BLaER1 treated with 17β-estradiol and CSF1 and Interleukin-3, amounts not matched to agents 10 nM and 100 nM (cell line): Measurements from ENCODE around the gene FKBP2.

ENCODE experiments used
- H3K27ac ChIP-seq, 11 experiments: shearing (Covaris generic); formaldehyde crosslinking; 2 replicates each; pipeline ENCODE4 v1.8.1; 2022
- H3K27me3 ChIP-seq, 11 experiments: shearing (Covaris generic); formaldehyde crosslinking; 2 replicates each; pipeline ENCODE4 v1.8.1; 2022
- H3K36me3 ChIP-seq, 11 experiments: shearing (Covaris generic); formaldehyde crosslinking; 2 replicates each; pipeline ENCODE4 v1.8.1; 2022
- H3K4me1 ChIP-seq, 10 experiments: shearing (Covaris generic); formaldehyde crosslinking; 2 replicates each; pipeline ENCODE4 v1.8.1; 2022
- H3K4me2 ChIP-seq, 11 experiments: shearing (Covaris generic); formaldehyde crosslinking; 2 replicates each; pipeline ENCODE4 v1.8.1; 2022
- H3K4me3 ChIP-seq, 10 experiments: shearing (Covaris generic); formaldehyde crosslinking; 2 replicates each; pipeline ENCODE4 v1.8.1; 2022
- H3K9ac ChIP-seq, 11 experiments: shearing (Covaris generic); formaldehyde crosslinking; 2 replicates each; pipeline ENCODE4 v1.8.1; 2022
- H3K9me3 ChIP-seq, 11 experiments: shearing (Covaris generic); formaldehyde crosslinking; replicated peaks in 1 of 11; 2 replicates each; pipeline ENCODE4 v1.8.1; 2022
- H4K20me1 ChIP-seq, 11 experiments: shearing (Covaris generic); formaldehyde crosslinking; 2 replicates each; pipeline ENCODE4 v1.8.1; 2022
- Cebpa-rat ChIP-seq, 11 experiments: shearing (Covaris generic); IDR thresholded peaks; 2 replicates each; pipeline ENCODE4 v1.8.1; 2022

Gene FKBP2

DNA sequence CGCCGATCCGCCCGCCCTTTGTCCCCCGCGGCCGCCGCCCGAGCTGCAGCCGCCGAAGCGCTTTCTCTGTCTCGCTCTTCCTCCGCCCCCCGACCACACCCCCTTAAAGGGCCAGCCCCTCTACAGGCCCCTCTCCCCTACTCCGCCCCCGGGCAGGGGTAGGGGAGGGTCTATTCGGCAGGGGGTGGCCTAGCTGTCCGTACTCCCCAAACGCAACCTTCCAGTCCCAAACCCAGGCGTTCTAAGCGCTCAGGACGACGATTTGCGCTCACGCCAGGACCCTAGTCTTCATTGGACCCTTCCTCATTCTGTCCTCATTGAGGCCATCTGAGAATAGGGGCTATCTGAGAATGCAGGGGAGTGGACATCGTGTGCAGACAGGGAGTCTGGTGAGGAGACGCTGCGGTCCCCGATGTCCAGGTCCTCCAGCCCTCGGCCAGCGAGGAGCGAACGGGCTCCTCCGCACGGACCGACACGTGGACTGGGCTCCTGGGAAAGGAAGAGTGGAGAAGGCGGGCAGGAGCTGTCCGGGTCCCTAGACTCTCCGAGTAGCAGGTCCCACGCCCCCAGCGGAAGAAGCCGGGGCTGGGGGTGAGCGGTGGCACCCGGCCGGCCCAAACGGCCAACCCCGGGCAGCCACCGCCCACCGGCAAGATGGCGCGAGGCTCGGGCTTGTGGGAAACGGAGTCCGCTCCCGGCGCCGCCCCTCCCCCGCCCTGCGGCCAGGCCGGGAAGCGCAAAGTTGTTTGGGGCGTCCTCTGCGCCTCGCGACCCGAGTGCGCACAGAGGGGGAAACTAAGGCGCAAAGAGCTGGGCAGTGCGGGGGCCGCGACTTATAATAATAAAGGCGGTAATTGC lies 6.2 kb downstream of the FKBP2 start, which contains the start of gene PPP1R14B:
Gene PPP1R14B, minus strand, starts transcription at position 73 of the 858 bp plus-strand sequence. CDS start 270 bp downstream, outside the sequence.
- H3K27me3 ChIP-seq, result no peaks in the 10 kb centered on the region
- no peaks in the 10 kb centered on the region for H3K9me3 ChIP-seq
- H3K4me2 ChIP-seq, result peak within 1 kb of the TSS; percentile 98 to 100 (median 99)
- H3K36me3 ChIP-seq, result peaks cover 13 to 29% (median 22%) of the 10 kb centered on the region in 11 experiments
- TF ChIP-seq Cebpa-rat (IDR thresholded peaks at IDR 0.05), result no peak
- peak within 1 kb of the TSS; percentile 81 to 97 (median 92) for H3K9ac ChIP-seq
- peak within 1 kb of the TSS; percentile 33 to 96 (median 93); a peak in 21 of 22 replicates for H3K27ac ChIP-seq
- peaks cover 7 to 45% (median 34%) of the 10 kb centered on the region in 11 experiments; a peak in 21 of 22 replicates for H4K20me1 ChIP-seq
- H3K4me1 ChIP-seq, result peaks cover 58 to 82% (median 77%) of the 10 kb centered on the region in 10 experiments
- peak within 1 kb of the TSS; percentile 81 to 99 (median 96) for H3K4me3 ChIP-seq

DNA sequence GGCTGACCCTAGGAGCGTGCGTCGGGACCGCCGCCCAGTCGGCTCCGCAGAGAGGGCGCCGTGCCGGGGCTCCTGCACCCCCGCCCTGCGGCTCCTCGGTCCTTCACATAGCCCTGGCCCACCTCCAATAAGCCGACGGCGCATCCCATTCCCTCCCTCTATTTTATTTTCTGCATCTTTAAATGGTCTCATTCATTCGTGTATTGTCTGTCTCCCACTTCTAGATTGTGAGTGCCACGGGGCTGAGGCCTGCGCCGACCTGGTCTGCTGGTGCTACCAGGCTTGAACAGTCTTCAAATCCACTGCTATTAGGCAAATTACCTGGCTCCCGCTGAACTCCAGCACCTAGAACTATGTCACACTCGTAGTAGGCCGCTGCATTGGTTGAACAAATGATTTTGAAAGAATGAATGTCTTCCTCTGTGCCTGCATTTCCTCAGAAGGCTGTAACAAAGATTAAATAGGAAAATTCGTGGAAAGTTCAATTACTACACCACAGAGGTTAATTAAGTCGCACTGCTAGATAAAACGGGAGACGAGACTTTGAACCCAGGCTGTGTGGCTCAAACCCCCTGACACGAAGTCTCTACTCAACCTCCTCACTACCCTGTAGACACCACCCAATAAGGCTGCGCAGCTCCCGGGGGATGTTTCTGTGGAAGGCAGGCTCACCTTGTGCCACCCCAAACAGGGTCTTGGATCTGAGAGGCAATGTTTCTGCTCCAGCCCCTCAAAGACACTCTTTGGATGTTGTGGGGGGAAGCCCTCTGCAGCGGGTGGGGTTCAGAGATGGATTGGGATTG lies 7.0 kb downstream of the FKBP2 start:
- H3K27me3 ChIP-seq, result no peaks in the 10 kb centered on the region
- H3K4me3 ChIP-seq, result peak overlapping the region; percentile 81 to 99 (median 96)
- no peaks in the 10 kb centered on the region for H3K9me3 ChIP-seq
- H3K4me2 ChIP-seq, result peak overlapping the region; percentile 92 to 100 (median 99)
- peaks cover 13 to 25% (median 21%) of the 10 kb centered on the region in 11 experiments for H3K36me3 ChIP-seq
- peak overlapping the region; percentile 81 to 97 (median 92); a peak in 20 of 22 replicates for H3K9ac ChIP-seq
- peaks cover 9 to 44% (median 32%) of the 10 kb centered on the region in 11 experiments; a peak in 21 of 22 replicates for H4K20me1 ChIP-seq
- H3K27ac ChIP-seq, result peak overlapping the region in 9 of 11 experiments; percentile 79 to 96 (median 94); a peak in 17 of 22 replicates
- no peak for TF ChIP-seq Cebpa-rat (IDR thresholded peaks at IDR 0.05)
- H3K4me1 ChIP-seq, result peaks cover 53 to 82% (median 77%) of the 10 kb centered on the region in 10 experiments

DNA sequence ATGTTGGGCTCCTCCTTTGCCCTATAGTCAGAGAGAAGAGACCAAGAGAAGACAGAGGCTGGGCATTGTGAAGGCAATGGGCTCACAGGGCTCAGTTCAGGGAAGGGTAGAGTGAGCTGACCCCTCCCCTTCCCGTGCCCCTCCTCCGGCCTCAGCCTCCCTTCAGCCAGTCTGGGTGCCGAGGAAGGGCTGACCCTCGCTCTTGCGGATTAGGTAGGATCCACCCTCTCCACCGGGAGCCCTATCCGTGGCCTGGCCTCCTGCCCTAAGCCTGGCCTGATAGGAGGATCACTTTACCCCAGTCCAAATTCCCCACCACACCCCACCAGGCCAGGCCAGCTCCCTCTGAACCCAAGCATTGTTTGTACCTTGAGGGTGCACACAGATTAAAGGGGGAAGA lies 7.7 kb downstream of the FKBP2 start:
- H4K20me1 ChIP-seq, result peaks cover 10 to 44% (median 32%) of the 10 kb centered on the region in 11 experiments; a peak in 21 of 22 replicates
- no peak overlapping the region for H3K4me3 ChIP-seq
- H3K36me3 ChIP-seq, result peaks cover 8 to 18% (median 15%) of the 10 kb centered on the region in 11 experiments
- peak overlapping the region in 10 of 11 experiments; percentile 92 to 100 (median 99); a peak in 19 of 22 replicates for H3K4me2 ChIP-seq
- H3K27me3 ChIP-seq, result no peaks in the 10 kb centered on the region
- peak overlapping the region in 6 of 11 experiments; percentile 4 to 95 (median 80); a peak in 9 of 22 replicates for H3K9ac ChIP-seq
- no peaks in the 10 kb centered on the region for H3K9me3 ChIP-seq
- peak overlapping the region in 5 of 11 experiments; percentile 65 to 95 (median 71); a peak in 8 of 22 replicates for H3K27ac ChIP-seq
- TF ChIP-seq Cebpa-rat (IDR thresholded peaks at IDR 0.05), result no peak
- peaks cover 53 to 82% (median 77%) of the 10 kb centered on the region in 10 experiments for H3K4me1 ChIP-seq

DNA sequence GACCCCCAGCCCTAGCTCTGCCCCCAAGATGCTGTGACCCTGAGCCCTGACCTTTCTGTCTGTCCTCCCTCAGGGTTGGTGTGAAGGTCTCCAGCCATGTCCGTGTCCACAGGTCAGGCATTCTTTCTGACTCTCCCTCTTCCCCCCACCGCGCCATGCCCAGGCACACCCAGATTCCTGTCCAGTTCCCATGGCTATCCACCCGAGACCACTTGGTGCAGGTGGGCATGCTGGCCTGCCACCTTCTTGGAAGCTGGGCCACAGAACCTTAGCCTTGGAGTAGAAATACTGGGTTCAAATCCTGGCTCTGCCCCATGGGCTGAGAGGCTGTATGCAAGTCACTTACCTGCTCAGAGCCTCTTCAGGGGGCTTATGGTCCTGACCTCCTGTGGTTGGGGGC lies 8.1 kb downstream of the FKBP2 start:
- Histone ChIP-seq H3K27me3 (no peaks in the 10 kb centered on the region), H3K4me3 (peak overlapping the region in 1 of 10 experiments; percentile 8; a peak in 1 of 20 replicates), H3K4me2 (peak overlapping the region; percentile 92 to 100 (median 99); a peak in 20 of 22 replicates), H3K4me1 (peaks cover 53 to 82% (median 77%) of the 10 kb centered on the region in 10 experiments), H4K20me1 (peaks cover 13 to 44% (median 32%) of the 10 kb centered on the region in 11 experiments; a peak in 21 of 22 replicates), H3K36me3 (peaks cover 4 to 15% (median 12%) of the 10 kb centered on the region in 11 experiments; a peak in 21 of 22 replicates), H3K9ac (peak overlapping the region in 8 of 11 experiments; percentile 4 to 95 (median 84); a peak in 11 of 22 replicates), H3K9me3 (no peaks in the 10 kb centered on the region), H3K27ac (peak overlapping the region in 6 of 11 experiments; percentile 28 to 95 (median 70); a peak in 10 of 22 replicates)
- no peak for TF ChIP-seq Cebpa-rat (IDR thresholded peaks at IDR 0.05)

DNA sequence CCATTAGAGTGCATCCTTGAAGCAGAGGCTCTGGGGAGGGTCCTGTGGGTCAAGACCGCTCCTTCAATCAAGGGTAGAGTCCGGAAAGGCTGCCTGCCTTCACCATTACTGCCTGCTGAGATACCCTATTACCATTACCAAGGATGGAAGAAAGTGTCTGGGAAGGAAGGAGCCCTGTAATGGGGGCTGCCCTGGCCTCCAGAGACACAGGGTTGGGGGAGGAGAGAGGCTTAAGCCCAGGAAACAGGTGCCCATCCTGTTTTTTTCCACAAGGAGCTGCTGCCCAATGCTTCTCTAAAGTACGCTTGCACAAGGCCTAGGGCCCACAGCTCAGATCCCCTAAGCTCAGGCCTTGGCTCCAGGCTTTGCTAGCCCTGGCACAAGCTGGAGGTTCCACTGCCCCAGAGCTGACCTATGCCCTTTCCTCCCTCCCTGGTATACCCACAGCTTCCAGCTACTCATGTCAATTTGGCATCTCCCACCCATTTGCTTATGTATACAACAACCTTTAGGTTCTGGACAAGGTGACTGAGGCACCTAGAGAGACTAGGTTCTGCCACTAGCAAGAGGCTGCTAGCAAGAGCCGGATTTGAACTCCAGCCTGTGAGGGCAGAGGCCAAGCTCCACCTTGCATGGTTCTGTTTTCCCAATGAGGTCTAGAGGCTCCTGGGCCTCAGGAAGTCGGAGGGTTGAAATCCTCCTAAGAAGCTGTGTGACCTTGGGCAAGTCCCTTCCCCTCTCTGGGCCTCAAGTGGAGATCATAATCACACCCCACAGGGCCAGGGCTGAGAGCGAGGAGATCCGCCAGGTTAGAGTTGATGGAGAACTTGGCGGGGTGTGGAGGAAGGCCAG lies 8.9 kb downstream of the FKBP2 start:
- Histone ChIP-seq H3K27ac (peak overlapping the region in 7 of 11 experiments; percentile 6 to 95 (median 71); a peak in 12 of 22 replicates), H3K4me3 (peak overlapping the region in 2 of 10 experiments; percentile 8 to 95; a peak in 3 of 20 replicates), H3K4me2 (peak overlapping the region; percentile 92 to 100 (median 99)), H4K20me1 (peaks cover 20 to 44% (median 31%) of the 10 kb centered on the region in 11 experiments; a peak in 21 of 22 replicates), H3K36me3 (peaks cover 6 to 15% (median 11%) of the 10 kb centered on the region in 11 experiments; a peak in 21 of 22 replicates), H3K4me1 (peaks cover 51 to 78% (median 73%) of the 10 kb centered on the region in 10 experiments), H3K9me3 (no peaks in the 10 kb centered on the region), H3K9ac (peak overlapping the region in 9 of 11 experiments; percentile 4 to 95 (median 84); a peak in 14 of 22 replicates), H3K27me3 (no peaks in the 10 kb centered on the region)
- TF ChIP-seq Cebpa-rat (IDR thresholded peaks at IDR 0.05), result no peak

DNA sequence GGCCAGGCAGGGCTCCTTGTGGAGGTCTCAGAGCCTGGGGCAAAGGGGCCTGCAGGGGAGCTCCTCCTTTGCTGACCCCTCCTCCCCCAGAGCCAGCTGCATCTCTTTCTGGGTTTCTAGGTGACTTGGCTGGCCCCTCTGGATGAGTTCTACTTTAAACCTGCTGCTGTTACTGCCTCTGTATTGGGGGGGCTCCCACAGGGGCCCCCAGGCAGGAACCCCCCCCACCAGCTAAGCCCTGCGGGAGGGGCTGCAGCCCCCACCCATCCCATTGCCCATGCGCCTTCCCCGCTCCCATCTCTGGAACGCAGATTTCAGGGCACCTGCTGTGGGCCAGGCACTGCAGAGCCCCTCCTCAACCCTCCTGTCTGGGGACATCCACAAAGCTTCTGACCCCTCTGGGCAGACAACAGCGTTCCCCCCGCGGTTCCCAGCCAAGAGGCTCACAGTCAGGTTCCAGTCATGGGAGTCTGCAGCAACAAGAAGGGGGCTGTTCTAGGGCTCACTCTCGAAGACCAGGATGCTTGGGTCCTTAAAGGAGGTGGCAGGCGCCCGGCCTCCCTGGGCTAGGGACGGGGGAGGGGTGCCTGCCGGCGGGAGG lies 9.6 kb downstream of the FKBP2 start:
- Histone ChIP-seq H3K27me3 (no peaks in the 10 kb centered on the region), H3K9ac (peak overlapping the region; percentile 75 to 95 (median 85)), H3K27ac (peak overlapping the region in 8 of 11 experiments; percentile 42 to 95 (median 73); a peak in 13 of 22 replicates), H3K36me3 (peaks cover 13 to 21% (median 15%) of the 10 kb centered on the region in 11 experiments), H4K20me1 (peaks cover 21 to 40% (median 27%) of the 10 kb centered on the region in 11 experiments; a peak in 21 of 22 replicates), H3K4me1 (peaks cover 46 to 72% (median 68%) of the 10 kb centered on the region in 10 experiments), H3K4me2 (peak overlapping the region; percentile 92 to 100 (median 99)), H3K9me3 (no peaks in the 10 kb centered on the region), H3K4me3 (peak overlapping the region; percentile 71 to 96 (median 90))
- TF ChIP-seq Cebpa-rat (IDR thresholded peaks at IDR 0.05), result no peak
